ENCODE measurements around the gene CIRBP. TPM values are rescaled to one million over a fixed set of nuclear protein-coding genes. Genes with fewer than 3 reads are reported as not detected.

CIRBP gene
- total and polyA plus RNA-seq, 2 of the 13 experiments (the other 11 are each of a cell fraction or from before 2014, with no cell fraction given) = 133 to 140 TPM

- TF ChIP-seq REST (IDR thresholded peaks at IDR 0.05; ENCODE audit: borderline replicate concordance in 1 of 2, low read depth in 1 of 2, low read length in 2 of 2) = peak in 1 of 2 experiments; percentile 41; a peak in 1 of 4 replicates
- no peak; the same call in 1 of the 2 replicates for TF ChIP-seq BORCS8-MEF2B (CRISPR knock-in tag; IDR thresholded peaks at IDR 0.05)
- TF ChIP-seq HES4 (CRISPR knock-in tag; IDR thresholded peaks at IDR 0.05; ENCODE audit: borderline replicate concordance) = peak; percentile 47; the same call in 1 of the 2 replicates
- TF ChIP-seq KMT2A (CRISPR knock-in tag; IDR thresholded peaks at IDR 0.05) = no peak
- no peak for TF ChIP-seq MXD4 (CRISPR knock-in tag; IDR thresholded peaks at IDR 0.05)
- TF ChIP-seq ZNF225 (CRISPR knock-in tag; IDR thresholded peaks at IDR 0.05) = no peak; the same call in 1 of the 2 replicates
- TF ChIP-seq ZNF513 (CRISPR knock-in tag; conservative IDR thresholded peaks at IDR 0.05) = no peak
- TF ChIP-seq MIER2 (CRISPR knock-in tag; IDR thresholded peaks at IDR 0.05) = no peak
- TF ChIP-seq STAT5B (CRISPR knock-in tag; IDR thresholded peaks at IDR 0.05) = no peak
- no peak; the same call in 1 of the 2 replicates for TF ChIP-seq ZNF431 (CRISPR knock-in tag; IDR thresholded peaks at IDR 0.05; ENCODE audit: borderline replicate concordance, low read depth)
- no peak for TF ChIP-seq KLF13 (CRISPR knock-in tag; IDR thresholded peaks at IDR 0.05)
- no peak for TF ChIP-seq SOX6 (IDR thresholded peaks at IDR 0.05)
- peak; percentile 87 for TF ChIP-seq SOX6 (CRISPR knock-in tag; IDR thresholded peaks at IDR 0.05)
- no peak for TF ChIP-seq TBX3 (IDR thresholded peaks at IDR 0.05; ENCODE audit: borderline replicate concordance)
- TF ChIP-seq ISL2 (CRISPR knock-in tag; IDR thresholded peaks at IDR 0.05) = 0 out of 2 replicates have a peak, but pooled peaks have one; percentile 10
- TF ChIP-seq ZNF891 (CRISPR knock-in tag; IDR thresholded peaks at IDR 0.05) = no peak
- no peak for TF ChIP-seq MAFF (IDR thresholded peaks at IDR 0.05; ENCODE audit: low read depth, low read length)
- TF ChIP-seq FOXO4 (CRISPR knock-in tag; conservative IDR thresholded peaks at IDR 0.05) = no peak
- TF ChIP-seq ZNF704 (CRISPR knock-in tag; IDR thresholded peaks at IDR 0.05; ENCODE audit: borderline replicate concordance) = no peak
- TF ChIP-seq ZNF207 (IDR thresholded peaks at IDR 0.05; ENCODE audit: borderline replicate concordance) = no peak
- no peak for TF ChIP-seq TIGD3 (CRISPR knock-in tag; IDR thresholded peaks at IDR 0.05; ENCODE audit: borderline replicate concordance)
These were observed 19.7 kb upstream of the CIRBP start (continued) for GRCh38 chr19:1249298-1249989.

All from HepG2 (cell line).